Neural crest cell (in vitro differentiated cells): Measurements from ENCODE around the gene TMEM95. TPM values are rescaled to one million over a fixed set of nuclear protein-coding genes. Genes with fewer than 3 reads are reported as not detected.

Source experiments
- DNase-seq: peaks from one replicate; pipeline ENCODE4 v3.0.0; 2021; ENCODE audit warnings: low read depth, mixed read lengths, low spot score
- H3K27ac Mint-ChIP-seq: one replicate; pipeline ENCODE4 v1.8.0; 2021; ENCODE audit warnings: mild to moderate bottlenecking, mixed read lengths; ENCODE audit not compliant: unreplicated experiment
- H3K27me3 Mint-ChIP-seq: 2 replicates; pipeline ENCODE4 v1.8.0; 2021; ENCODE audit warnings: low read depth, mild to moderate bottlenecking, mixed read lengths
- H3K36me3 Mint-ChIP-seq: 2 replicates; pipeline ENCODE4 v1.8.0; 2021; ENCODE audit warnings: low read depth, mild to moderate bottlenecking, mixed read lengths
- H3K4me1 Mint-ChIP-seq: 2 replicates; pipeline ENCODE4 v1.8.0; 2021; ENCODE audit warnings: mixed read lengths
- H3K4me3 Mint-ChIP-seq: one replicate; pipeline ENCODE4 v1.8.0; 2021; ENCODE audit warnings: mild to moderate bottlenecking, mixed read lengths
- H3K9me3 Mint-ChIP-seq: 2 replicates; pipeline ENCODE4 v1.8.0; 2021; ENCODE audit warnings: mixed read lengths
- CTCF ChIP-seq: fragments of 200-600 bp; sonication (generic); conservative IDR thresholded peaks from 2 replicates; pipeline ENCODE4 v1.5.0; 2021; ENCODE audit warnings: antibody characterized with exemption, mild to moderate bottlenecking
- total RNA-seq: library from RNA; stranded (reverse); gene quantifications from 2 replicates; pipeline ENCODE4 v1.2.1, GENCODE V29; 2021

The TMEM95 gene
- total RNA-seq, 1 donor from 2014 or later, result not detected

- Mint-ChIP-seq H3K27me3 (no peaks in the 10 kb centered on the region), H3K4me1 (peaks cover 20% of the 10 kb centered on the region), H3K27ac (no peak overlapping the region), H3K9me3 (no peaks in the 10 kb centered on the region), H3K36me3 (no peaks in the 10 kb centered on the region), H3K4me3 (no peak overlapping the region)
- DNase-seq, result no peak
- TF ChIP-seq CTCF, result no peak
Measured at GRCh38 chr17:7346761-7347614, 8.0 kb upstream of the TMEM95 start.

GRCh38 chr17:7347630-7348477 lies 7.1 kb upstream of the TMEM95 start:
- Mint-ChIP-seq H3K27me3 (no peaks in the 10 kb centered on the region), H3K27ac (peak overlapping the region; percentile 12), H3K9me3 (no peaks in the 10 kb centered on the region), H3K4me3 (peak overlapping the region; percentile 49), H3K4me1 (peaks cover 27% of the 10 kb centered on the region), H3K36me3 (no peaks in the 10 kb centered on the region)
- DNase-seq, result no peak
- no peak for TF ChIP-seq CTCF

- peak overlapping the region; percentile 84 for H3K4me3 Mint-ChIP-seq
- H3K27me3 Mint-ChIP-seq, result no peaks in the 10 kb centered on the region
- peaks cover 29% of the 10 kb centered on the region for H3K4me1 Mint-ChIP-seq
- H3K36me3 Mint-ChIP-seq, result no peaks in the 10 kb centered on the region
- no peak for DNase-seq
- TF ChIP-seq CTCF, result no peak
- no peaks in the 10 kb centered on the region for H3K9me3 Mint-ChIP-seq
- H3K27ac Mint-ChIP-seq, result peak overlapping the region; percentile 92
Measured at GRCh38 chr17:7348478-7349242, 6.3 kb upstream of the TMEM95 start.

GRCh38 chr17:7351665-7352502 lies 3.1 kb upstream of the TMEM95 start, which contains the start of gene KCTD11:
KCTD11 (plus strand) TSS chr17:7352162.
- H3K4me3 Mint-ChIP-seq, result peak within 1 kb of the TSS; percentile 85
- peak within 1 kb of the TSS; percentile 71 for H3K27ac Mint-ChIP-seq
- DNase-seq, result peak; percentile 69
- no peaks in the 10 kb centered on the region for H3K9me3 Mint-ChIP-seq
- no peak for TF ChIP-seq CTCF
- H3K27me3 Mint-ChIP-seq, result no peaks in the 10 kb centered on the region
- H3K36me3 Mint-ChIP-seq, result no peaks in the 10 kb centered on the region
- H3K4me1 Mint-ChIP-seq, result peaks cover 40% of the 10 kb centered on the region
